ENCODE results near the gene TEC.

TEC gene

DNA sequence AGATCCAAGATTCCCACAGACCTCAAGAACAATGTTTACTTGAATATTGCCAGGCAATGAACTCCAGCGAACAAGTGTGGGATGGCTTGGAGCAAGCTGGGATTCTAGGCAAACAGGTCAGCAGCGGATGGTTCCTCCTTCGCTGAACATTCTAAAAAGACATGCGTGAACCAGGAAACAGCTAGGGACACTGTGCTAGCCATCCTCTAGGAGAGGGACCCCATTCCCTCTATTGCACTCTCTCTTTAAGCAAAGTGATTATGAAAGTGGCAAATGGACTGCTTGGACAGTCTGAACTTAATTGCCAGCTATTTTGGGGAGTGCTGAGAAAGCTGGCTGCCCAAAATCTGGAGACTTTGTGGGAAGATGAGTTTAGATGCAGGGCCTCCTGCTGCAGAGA lies 29.9 kb upstream of the TEC start:
- no peaks in the 10 kb centered on the region for H3K36me3 ChIP-seq (replicated peaks in 1 of 2; ENCODE audit: control insufficient read depth in 2 of 2, insufficient read depth in 2 of 2, low read length in 2 of 2)
- H3K4me2 ChIP-seq (ENCODE audit: insufficient read depth, low read length, poor library complexity, severe bottlenecking), result no peak overlapping the region
- peak overlapping the region; percentile 5 for H3K18ac ChIP-seq (ENCODE audit: low read length)
- H4K8ac ChIP-seq (ENCODE audit: low read depth, low read length), result no peak overlapping the region
- no peaks in the 10 kb centered on the region for H3K27me3 ChIP-seq (ENCODE audit: control insufficient read depth in 3 of 3, insufficient read depth in 3 of 3, low read depth in 1 of 3, low read length in 3 of 3)
- no peak overlapping the region for H3K27ac ChIP-seq (replicated peaks; ENCODE audit: low read length)
- H2BK15ac ChIP-seq (ENCODE audit: low read length), result no peak overlapping the region
- WGBS, 2 donors (ENCODE audit: extremely low coverage in 2 of 2, insufficient read length in 2 of 2, insufficient replicate concordance in 1 of 2), result no CpG with 5 or more reads among the region's 4 CpGs
- no peak overlapping the region for H3K4me3 ChIP-seq (ENCODE audit: low read length in 2 of 2)
- no peak overlapping the region for H4K91ac ChIP-seq (ENCODE audit: low read depth, low read length, poor library complexity)
- H3K79me1 ChIP-seq (ENCODE audit: low read depth, low read length), result no peaks in the 10 kb centered on the region
- no peak overlapping the region for H2BK5ac ChIP-seq (ENCODE audit: low read length)
- DNase-seq (ENCODE audit: low spot score), result no peak
- no peak overlapping the region for H3K4ac ChIP-seq (ENCODE audit: low read length)
- H2AK5ac ChIP-seq (ENCODE audit: low read depth, low read length), result no peak overlapping the region
- no peak overlapping the region for H3K9ac ChIP-seq (ENCODE audit: low read depth, low read length, poor library complexity)
- no peaks in the 10 kb centered on the region for H3K9me3 ChIP-seq (replicated peaks in 1 of 2; ENCODE audit: control insufficient read depth in 2 of 2, insufficient read depth in 1 of 2, low read depth in 1 of 2, low read length in 2 of 2)
- H2BK120ac ChIP-seq (ENCODE audit: low read depth, low read length), result no peak overlapping the region
- H2BK12ac ChIP-seq (ENCODE audit: low read length), result no peak overlapping the region
- H3K23ac ChIP-seq (ENCODE audit: low read depth, low read length, poor library complexity), result no peak overlapping the region
- H3K4me1 ChIP-seq (ENCODE audit: control insufficient read depth in 2 of 2, insufficient read depth in 1 of 2, low read depth in 1 of 2, low read length in 2 of 2), result no peaks in the 10 kb centered on the region
- no peak overlapping the region for H2AFZ ChIP-seq (ENCODE audit: low read length)
- H3K14ac ChIP-seq (ENCODE audit: low read length), result no peak overlapping the region

DNA sequence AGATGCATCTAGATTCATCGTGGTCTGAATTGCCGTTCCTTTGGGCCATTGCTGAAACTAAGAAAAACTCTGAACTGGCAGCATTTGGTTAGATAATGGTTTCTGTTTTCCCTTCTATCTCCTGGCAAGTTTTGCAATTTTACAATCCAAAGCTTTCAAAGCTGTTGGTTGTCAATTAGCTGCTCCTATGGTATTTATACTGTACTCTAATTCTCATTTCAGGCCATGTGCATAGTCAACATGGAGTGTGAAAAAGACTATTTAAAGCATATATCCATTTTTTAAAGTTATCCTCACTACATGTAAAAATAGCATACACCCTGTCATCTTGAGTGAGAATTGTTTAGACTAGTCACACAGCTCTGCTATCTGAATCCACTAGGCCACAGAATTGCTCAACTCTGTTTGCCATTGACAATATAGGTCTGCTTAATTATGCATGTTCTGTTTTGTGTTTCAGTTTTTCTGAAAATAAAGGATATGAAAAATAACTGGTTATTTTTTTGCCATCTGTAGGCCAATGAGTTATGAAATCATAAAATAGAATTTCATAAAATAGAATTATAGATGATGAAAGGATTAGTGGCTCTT lies 27.7 kb upstream of the TEC start:
- Histone ChIP-seq H4K91ac (ENCODE audit: low read depth, low read length, poor library complexity) (no peak overlapping the region), H3K23ac (ENCODE audit: low read depth, low read length, poor library complexity) (no peak overlapping the region), H3K79me1 (ENCODE audit: low read depth, low read length) (no peaks in the 10 kb centered on the region), H2AFZ (ENCODE audit: low read length) (no peak overlapping the region), H2BK15ac (ENCODE audit: low read length) (no peak overlapping the region), H2BK5ac (ENCODE audit: low read length) (no peak overlapping the region), H2AK5ac (ENCODE audit: low read depth, low read length) (no peak overlapping the region), H3K4me3 (ENCODE audit: low read length in 2 of 2) (no peak overlapping the region), H2BK12ac (ENCODE audit: low read length) (no peak overlapping the region), H3K4me2 (ENCODE audit: insufficient read depth, low read length, poor library complexity, severe bottlenecking) (no peak overlapping the region), H3K18ac (ENCODE audit: low read length) (no peak overlapping the region), H3K9ac (ENCODE audit: low read depth, low read length, poor library complexity) (no peak overlapping the region), H4K8ac (ENCODE audit: low read depth, low read length) (no peak overlapping the region), H3K14ac (ENCODE audit: low read length) (no peak overlapping the region), H3K9me3 (replicated peaks in 1 of 2; ENCODE audit: control insufficient read depth in 2 of 2, insufficient read depth in 1 of 2, low read depth in 1 of 2, low read length in 2 of 2) (no peaks in the 10 kb centered on the region), H3K27ac (replicated peaks; ENCODE audit: low read length) (no peak overlapping the region), H3K4ac (ENCODE audit: low read length) (no peak overlapping the region), H3K27me3 (ENCODE audit: control insufficient read depth in 3 of 3, insufficient read depth in 3 of 3, low read depth in 1 of 3, low read length in 3 of 3) (no peaks in the 10 kb centered on the region), H3K36me3 (replicated peaks in 1 of 2; ENCODE audit: control insufficient read depth in 2 of 2, insufficient read depth in 2 of 2, low read length in 2 of 2) (no peaks in the 10 kb centered on the region), H3K4me1 (ENCODE audit: control insufficient read depth in 2 of 2, insufficient read depth in 1 of 2, low read depth in 1 of 2, low read length in 2 of 2) (no peaks in the 10 kb centered on the region), H2BK120ac (ENCODE audit: low read depth, low read length) (no peak overlapping the region)
- whole genome bisulfite sequencing, 2 donors (ENCODE audit: extremely low coverage in 2 of 2, insufficient read length in 2 of 2, insufficient replicate concordance in 1 of 2), result no CpG with 5 or more reads among the region's 2 CpGs
- no peak for DNase-seq (ENCODE audit: low spot score)

- Histone ChIP-seq H2AFZ (ENCODE audit: low read length) (no peak overlapping the region), H3K9ac (ENCODE audit: low read depth, low read length, poor library complexity) (no peak overlapping the region), H4K91ac (ENCODE audit: low read depth, low read length, poor library complexity) (no peak overlapping the region), H3K36me3 (replicated peaks in 1 of 2; ENCODE audit: control insufficient read depth in 2 of 2, insufficient read depth in 2 of 2, low read length in 2 of 2) (no peaks in the 10 kb centered on the region), H3K27ac (replicated peaks; ENCODE audit: low read length) (no peak overlapping the region), H2BK5ac (ENCODE audit: low read length) (no peak overlapping the region), H3K14ac (ENCODE audit: low read length) (no peak overlapping the region), H2BK15ac (ENCODE audit: low read length) (no peak overlapping the region), H2BK12ac (ENCODE audit: low read length) (no peak overlapping the region), H3K27me3 (ENCODE audit: control insufficient read depth in 3 of 3, insufficient read depth in 3 of 3, low read depth in 1 of 3, low read length in 3 of 3) (no peaks in the 10 kb centered on the region), H3K18ac (ENCODE audit: low read length) (no peak overlapping the region), H3K4me3 (ENCODE audit: low read length in 2 of 2) (no peak overlapping the region), H2BK120ac (ENCODE audit: low read depth, low read length) (no peak overlapping the region), H3K79me1 (ENCODE audit: low read depth, low read length) (no peaks in the 10 kb centered on the region), H2AK5ac (ENCODE audit: low read depth, low read length) (no peak overlapping the region), H3K4ac (ENCODE audit: low read length) (no peak overlapping the region), H3K23ac (ENCODE audit: low read depth, low read length, poor library complexity) (no peak overlapping the region), H3K4me2 (ENCODE audit: insufficient read depth, low read length, poor library complexity, severe bottlenecking) (no peak overlapping the region), H3K4me1 (ENCODE audit: control insufficient read depth in 2 of 2, insufficient read depth in 1 of 2, low read depth in 1 of 2, low read length in 2 of 2) (no peaks in the 10 kb centered on the region), H3K9me3 (replicated peaks in 1 of 2; ENCODE audit: control insufficient read depth in 2 of 2, insufficient read depth in 1 of 2, low read depth in 1 of 2, low read length in 2 of 2) (peaks cover 0 to 1% of the 10 kb centered on the region in 2 donors), H4K8ac (ENCODE audit: low read depth, low read length) (no peak overlapping the region)
- WGBS, 2 donors (ENCODE audit: extremely low coverage in 2 of 2, insufficient read length in 2 of 2, insufficient replicate concordance in 1 of 2), result no CpG with 5 or more reads among the region's 6 CpGs
- no peak for DNase-seq (ENCODE audit: low spot score)
Observed at GRCh38 chr4:48296365-48296764, 26.7 kb upstream of the TEC start.

DNA sequence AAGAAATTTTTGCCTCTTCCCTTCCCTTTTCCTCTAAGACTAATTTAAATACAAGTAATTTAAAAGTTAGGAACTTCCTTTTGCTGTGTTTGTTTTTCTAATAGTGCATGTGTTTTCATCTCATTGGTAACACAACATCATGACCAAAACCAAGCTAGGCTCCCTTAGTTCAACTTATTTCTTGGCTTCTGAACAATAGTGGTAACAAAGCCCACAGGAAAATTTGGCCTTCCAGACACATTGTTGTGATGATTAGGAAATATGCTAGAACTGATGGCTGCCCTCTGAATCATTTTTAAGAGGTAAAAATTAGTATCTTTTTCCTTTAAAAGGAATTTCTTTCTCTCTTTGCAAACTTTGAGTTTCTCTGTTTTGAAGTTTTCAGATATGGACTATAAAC lies 25.5 kb upstream of the TEC start:
- H2AK5ac ChIP-seq (ENCODE audit: low read depth, low read length), result no peak overlapping the region
- no peak overlapping the region for H4K8ac ChIP-seq (ENCODE audit: low read depth, low read length)
- H3K27ac ChIP-seq (replicated peaks; ENCODE audit: low read length), result no peak overlapping the region
- no peaks in the 10 kb centered on the region for H3K27me3 ChIP-seq (ENCODE audit: control insufficient read depth in 3 of 3, insufficient read depth in 3 of 3, low read depth in 1 of 3, low read length in 3 of 3)
- no peak overlapping the region for H4K91ac ChIP-seq (ENCODE audit: low read depth, low read length, poor library complexity)
- no peak overlapping the region for H2BK5ac ChIP-seq (ENCODE audit: low read length)
- no peak overlapping the region for H2AFZ ChIP-seq (ENCODE audit: low read length)
- H3K9ac ChIP-seq (ENCODE audit: low read depth, low read length, poor library complexity), result no peak overlapping the region
- H3K36me3 ChIP-seq (replicated peaks in 1 of 2; ENCODE audit: control insufficient read depth in 2 of 2, insufficient read depth in 2 of 2, low read length in 2 of 2), result no peaks in the 10 kb centered on the region
- H2BK12ac ChIP-seq (ENCODE audit: low read length), result no peak overlapping the region
- no peak overlapping the region for H3K18ac ChIP-seq (ENCODE audit: low read length)
- H3K14ac ChIP-seq (ENCODE audit: low read length), result no peak overlapping the region
- H3K4ac ChIP-seq (ENCODE audit: low read length), result no peak overlapping the region
- no peak overlapping the region for H3K23ac ChIP-seq (ENCODE audit: low read depth, low read length, poor library complexity)
- no peak overlapping the region for H2BK15ac ChIP-seq (ENCODE audit: low read length)
- H3K4me2 ChIP-seq (ENCODE audit: insufficient read depth, low read length, poor library complexity, severe bottlenecking), result no peak overlapping the region
- H3K9me3 ChIP-seq (replicated peaks in 1 of 2; ENCODE audit: control insufficient read depth in 2 of 2, insufficient read depth in 1 of 2, low read depth in 1 of 2, low read length in 2 of 2), result peaks cover 0 to 2% of the 10 kb centered on the region in 2 donors
- no peak for DNase-seq (ENCODE audit: low spot score)
- no peak overlapping the region for H2BK120ac ChIP-seq (ENCODE audit: low read depth, low read length)
- no peak overlapping the region for H3K4me3 ChIP-seq (ENCODE audit: low read length in 2 of 2)
- H3K4me1 ChIP-seq (ENCODE audit: control insufficient read depth in 2 of 2, insufficient read depth in 1 of 2, low read depth in 1 of 2, low read length in 2 of 2), result no peaks in the 10 kb centered on the region
- H3K79me1 ChIP-seq (ENCODE audit: low read depth, low read length), result no peaks in the 10 kb centered on the region

Data from neuronal stem cell (in vitro differentiated cells).